Loucy (cell line): ENCODE measurements around the gene RINT1.

Source experiments
- H2AFZ ChIP-seq: fragments of 200-600 bp; sonication (generic); 2 replicates; pipeline ENCODE4 v1.6.0; 2016; ENCODE audit warnings: antibody characterized with exemption, mild to moderate bottlenecking, low read length, moderate library complexity
- H3F3A ChIP-seq: fragments of 200-600 bp; 2 replicates; pipeline ENCODE4 v1.6.0; 2016; ENCODE audit warnings: antibody characterized with exemption, low read depth, mild to moderate bottlenecking
- H3K27me3 ChIP-seq: fragments of 200-600 bp; sonication (generic); 2 replicates; pipeline ENCODE4 v1.6.1; 2014; ENCODE audit warnings: low read length, mild to moderate bottlenecking; ENCODE audit not compliant: insufficient read depth, poor library complexity, severe bottlenecking
- H3K36me3 ChIP-seq: fragments of 200-600 bp; sonication (generic); 2 replicates; pipeline ENCODE4 v1.6.1; 2016; ENCODE audit warnings: low read length; ENCODE audit not compliant: insufficient read depth
- H3K4me1 ChIP-seq: fragments of 200-600 bp; sonication (generic); 2 replicates; pipeline ENCODE4 v1.5.1; 2014; ENCODE audit warnings: low read length, mild to moderate bottlenecking; ENCODE audit not compliant: insufficient read depth, poor library complexity, severe bottlenecking
- H3K4me2 ChIP-seq: fragments of 200-600 bp; sonication (generic); 2 replicates; pipeline ENCODE4 v1.6.0; 2014; ENCODE audit warnings: antibody characterized with exemption, low read length, low read depth, mild to moderate bottlenecking; ENCODE audit not compliant: poor library complexity, severe bottlenecking
- H3K4me3 ChIP-seq: fragments of 200-600 bp; sonication (generic); 2 replicates; pipeline ENCODE4 v1.5.1; 2014; ENCODE audit warnings: low read length, mild to moderate bottlenecking, mixed read lengths; ENCODE audit not compliant: poor library complexity, severe bottlenecking
- H3K79me2 ChIP-seq: fragments of 200-600 bp; sonication (generic); 2 replicates; pipeline ENCODE4 v1.6.1; 2014; ENCODE audit warnings: low read length; ENCODE audit not compliant: insufficient read depth
- H3K9ac ChIP-seq: fragments of 200-600 bp; sonication (generic); 2 replicates; pipeline ENCODE4 v1.6.0; 2014; ENCODE audit warnings: mild to moderate bottlenecking, low read depth, low read length, moderate library complexity; ENCODE audit not compliant: poor library complexity, severe bottlenecking
- H3K9me2 ChIP-seq: fragments of 200-600 bp; sonication (generic); replicated peaks from 2 replicates; pipeline ENCODE4 v1.6.1; 2016; ENCODE audit warnings: low read depth, low read length, mixed read lengths
- H3K9me3 ChIP-seq: fragments of 200-600 bp; sonication (generic); 2 replicates; pipeline ENCODE4 v1.6.1; 2014; ENCODE audit warnings: mild to moderate bottlenecking, antibody characterized with exemption, low read length, low read depth; ENCODE audit not compliant: insufficient read depth
- H4K20me1 ChIP-seq: fragments of 200-600 bp; sonication (generic); 2 replicates; pipeline ENCODE4 v1.6.0; 2014; ENCODE audit warnings: antibody characterized with exemption, low read length, mild to moderate bottlenecking; ENCODE audit not compliant: insufficient read depth, poor library complexity, severe bottlenecking
- CTCF ChIP-seq: fragments of 200-600 bp; sonication (generic); conservative IDR thresholded peaks from 2 replicates; pipeline ENCODE4 v1.5.1; 2014; ENCODE audit warnings: mild to moderate bottlenecking, antibody characterized with exemption, low read length
- EZH2phosphoT487 ChIP-seq: fragments of 200-600 bp; IDR thresholded peaks from 2 replicates; pipeline ENCODE4 v1.6.1; 2018; ENCODE audit warnings: antibody characterized with exemption, mild to moderate bottlenecking, moderate library complexity, borderline replicate concordance

The RINT1 gene

GRCh38 chr7:105580022-105580740, 48.2 kb downstream of the RINT1 start:
- Histone ChIP-seq H3K4me3 (no peak overlapping the region), H2AFZ (no peak overlapping the region)

GRCh38 chr7:105581066-105581811, 49.2 kb downstream of the RINT1 start, which contains the start of gene EFCAB10:
TSS of gene EFCAB10 (minus strand) at chr7:105581493. CDS start at chr7:105581463, 30 bp downstream.
- H4K20me1 ChIP-seq, result no peaks in the 10 kb centered on the region
- H3K4me3 ChIP-seq, result no peak within 1 kb of the TSS
- H3K27me3 ChIP-seq, result no peaks in the 10 kb centered on the region
- no peaks in the 10 kb centered on the region for H3K9me3 ChIP-seq
- no peaks in the 10 kb centered on the region for H3K9me2 ChIP-seq
- no peak within 1 kb of the TSS for H2AFZ ChIP-seq
- no peaks in the 10 kb centered on the region for H3K4me1 ChIP-seq
- no peaks in the 10 kb centered on the region for H3K36me3 ChIP-seq
- H3K79me2 ChIP-seq, result no peaks in the 10 kb centered on the region
- H3K9ac ChIP-seq, result no peak within 1 kb of the TSS
- H3F3A ChIP-seq, result no peaks in the 10 kb centered on the region
- no peak within 1 kb of the TSS for H3K4me2 ChIP-seq
- no peak for TF ChIP-seq EZH2phosphoT487
- TF ChIP-seq CTCF, result no peak

More at GRCh38 chr7:105580022-105580740, 48.2 kb downstream of the RINT1 start:
- no peaks in the 10 kb centered on the region for H3K36me3 ChIP-seq
- H3K79me2 ChIP-seq, result no peaks in the 10 kb centered on the region
- H3K4me1 ChIP-seq, result no peaks in the 10 kb centered on the region
- no peaks in the 10 kb centered on the region for H3K9me3 ChIP-seq
- no peaks in the 10 kb centered on the region for H3F3A ChIP-seq
- TF ChIP-seq CTCF (no peak), EZH2phosphoT487 (no peak)
- H3K4me2 ChIP-seq, result no peak overlapping the region
- no peaks in the 10 kb centered on the region for H4K20me1 ChIP-seq
- no peak overlapping the region for H3K9ac ChIP-seq
- H3K27me3 ChIP-seq, result no peaks in the 10 kb centered on the region
- H3K9me2 ChIP-seq, result no peaks in the 10 kb centered on the region

GRCh38 chr7:105583061-105583460, 51.1 kb downstream of the RINT1 start:
- Histone ChIP-seq H3K9ac (no peak overlapping the region), H3K4me1 (no peaks in the 10 kb centered on the region), H3K4me3 (no peak overlapping the region), H2AFZ (no peak overlapping the region), H3K79me2 (no peaks in the 10 kb centered on the region), H3K4me2 (no peak overlapping the region), H3K27me3 (no peaks in the 10 kb centered on the region), H3K9me3 (no peaks in the 10 kb centered on the region), H3K36me3 (no peaks in the 10 kb centered on the region), H4K20me1 (no peaks in the 10 kb centered on the region), H3F3A (no peaks in the 10 kb centered on the region), H3K9me2 (no peaks in the 10 kb centered on the region)
- TF ChIP-seq CTCF (no peak), EZH2phosphoT487 (no peak)
